22Rv1 (cell line): ENCODE results near the gene POU2F1.

ENCODE experiments used
- CTCF ChIP-seq: fragments of 450-650 bp; IDR thresholded peaks from 2 replicates; pipeline ENCODE4 v1.5.1; 2017; ENCODE audit warnings: mild to moderate bottlenecking
- ZFX ChIP-seq: fragments of 450-650 bp; IDR thresholded peaks from 2 replicates; pipeline ENCODE4 v1.6.1; 2017; ENCODE audit warnings: antibody characterized with exemption, borderline replicate concordance

GRCh38 chr1:167219194-167219593, 1.5 kb upstream of the POU2F1 start:
- TF ChIP-seq CTCF (no peak), ZFX (no peak)
